ENCODE results near the gene TPD52L2.

The TPD52L2 gene

GRCh38 chr20:63822276-63822696, 42.8 kb upstream of the TPD52L2 start (continued):
- TF ChIP-seq, protein P1, sequence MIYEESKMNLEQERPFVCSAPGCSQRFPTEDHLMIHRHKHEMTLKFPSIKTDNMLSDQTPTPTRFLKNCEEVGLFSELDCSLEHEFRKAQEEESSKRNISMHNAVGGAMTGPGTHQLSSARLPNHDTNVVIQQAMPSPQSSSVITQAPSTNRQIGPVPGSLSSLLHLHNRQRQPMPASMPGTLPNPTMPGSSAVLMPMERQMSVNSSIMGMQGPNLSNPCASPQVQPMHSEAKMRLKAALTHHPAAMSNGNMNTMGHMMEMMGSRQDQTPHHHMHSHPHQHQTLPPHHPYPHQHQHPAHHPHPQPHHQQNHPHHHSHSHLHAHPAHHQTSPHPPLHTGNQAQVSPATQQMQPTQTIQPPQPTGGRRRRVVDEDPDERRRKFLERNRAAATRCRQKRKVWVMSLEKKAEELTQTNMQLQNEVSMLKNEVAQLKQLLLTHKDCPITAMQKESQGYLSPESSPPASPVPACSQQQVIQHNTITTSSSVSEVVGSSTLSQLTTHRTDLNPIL (CRISPR knock-in tag; IDR thresholded peaks at IDR 0.05; ENCODE audit: low read depth): no peak
- TF ChIP-seq SNAI2 (CRISPR knock-in tag; IDR thresholded peaks at IDR 0.05) (no peak), OSR1 (CRISPR knock-in tag; IDR thresholded peaks at IDR 0.05) (no peak), ZC3H10 (CRISPR knock-in tag; IDR thresholded peaks at IDR 0.05) (no peak)

- ATAC-seq: no peak
- TF ChIP-seq SNAI2 (CRISPR knock-in tag; IDR thresholded peaks at IDR 0.05) (no peak), OSR1 (CRISPR knock-in tag; IDR thresholded peaks at IDR 0.05) (no peak), POU6F1 (CRISPR knock-in tag; IDR thresholded peaks at IDR 0.05; ENCODE audit: borderline replicate concordance, low read depth) (no peak), ZFP30 (CRISPR knock-in tag; IDR thresholded peaks at IDR 0.05) (no peak), ZNF565 (CRISPR knock-in tag; conservative IDR thresholded peaks at IDR 0.05; ENCODE audit: low read depth) (no peak), ZFP3 (CRISPR knock-in tag; IDR thresholded peaks at IDR 0.05) (no peak), ZC3H10 (CRISPR knock-in tag; IDR thresholded peaks at IDR 0.05) (no peak), RARB (CRISPR knock-in tag; IDR thresholded peaks at IDR 0.05) (no peak), GLIS3 (CRISPR knock-in tag; IDR thresholded peaks at IDR 0.05) (no peak), TCF4 (CRISPR knock-in tag; IDR thresholded peaks at IDR 0.05; ENCODE audit: borderline replicate concordance) (no peak), ISL1 (CRISPR knock-in tag; IDR thresholded peaks at IDR 0.05) (no peak), ESRRG (CRISPR knock-in tag; IDR thresholded peaks at IDR 0.05) (no peak), ZNF70 (CRISPR knock-in tag; IDR thresholded peaks at IDR 0.05) (no peak), TOX (CRISPR knock-in tag; IDR thresholded peaks at IDR 0.05; ENCODE audit: borderline replicate concordance) (no peak), ZNF8 (CRISPR knock-in tag; IDR thresholded peaks at IDR 0.05) (no peak), CSRNP3 (CRISPR knock-in tag; IDR thresholded peaks at IDR 0.05) (no peak), CSDC2 (CRISPR knock-in tag; IDR thresholded peaks at IDR 0.05) (no peak)
- TF ChIP-seq, protein P1 (CRISPR knock-in tag; IDR thresholded peaks at IDR 0.05; ENCODE audit: low read depth): no peak
- TF ChIP-seq, protein P2, sequence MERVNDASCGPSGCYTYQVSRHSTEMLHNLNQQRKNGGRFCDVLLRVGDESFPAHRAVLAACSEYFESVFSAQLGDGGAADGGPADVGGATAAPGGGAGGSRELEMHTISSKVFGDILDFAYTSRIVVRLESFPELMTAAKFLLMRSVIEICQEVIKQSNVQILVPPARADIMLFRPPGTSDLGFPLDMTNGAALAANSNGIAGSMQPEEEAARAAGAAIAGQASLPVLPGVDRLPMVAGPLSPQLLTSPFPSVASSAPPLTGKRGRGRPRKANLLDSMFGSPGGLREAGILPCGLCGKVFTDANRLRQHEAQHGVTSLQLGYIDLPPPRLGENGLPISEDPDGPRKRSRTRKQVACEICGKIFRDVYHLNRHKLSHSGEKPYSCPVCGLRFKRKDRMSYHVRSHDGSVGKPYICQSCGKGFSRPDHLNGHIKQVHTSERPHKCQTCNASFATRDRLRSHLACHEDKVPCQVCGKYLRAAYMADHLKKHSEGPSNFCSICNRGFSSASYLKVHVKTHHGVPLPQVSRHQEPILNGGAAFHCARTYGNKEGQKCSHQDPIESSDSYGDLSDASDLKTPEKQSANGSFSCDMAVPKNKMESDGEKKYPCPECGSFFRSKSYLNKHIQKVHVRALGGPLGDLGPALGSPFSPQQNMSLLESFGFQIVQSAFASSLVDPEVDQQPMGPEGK (CRISPR knock-in tag; IDR thresholded peaks at IDR 0.05; ENCODE audit: borderline replicate concordance): no peak
- TF ChIP-seq, protein P3, sequence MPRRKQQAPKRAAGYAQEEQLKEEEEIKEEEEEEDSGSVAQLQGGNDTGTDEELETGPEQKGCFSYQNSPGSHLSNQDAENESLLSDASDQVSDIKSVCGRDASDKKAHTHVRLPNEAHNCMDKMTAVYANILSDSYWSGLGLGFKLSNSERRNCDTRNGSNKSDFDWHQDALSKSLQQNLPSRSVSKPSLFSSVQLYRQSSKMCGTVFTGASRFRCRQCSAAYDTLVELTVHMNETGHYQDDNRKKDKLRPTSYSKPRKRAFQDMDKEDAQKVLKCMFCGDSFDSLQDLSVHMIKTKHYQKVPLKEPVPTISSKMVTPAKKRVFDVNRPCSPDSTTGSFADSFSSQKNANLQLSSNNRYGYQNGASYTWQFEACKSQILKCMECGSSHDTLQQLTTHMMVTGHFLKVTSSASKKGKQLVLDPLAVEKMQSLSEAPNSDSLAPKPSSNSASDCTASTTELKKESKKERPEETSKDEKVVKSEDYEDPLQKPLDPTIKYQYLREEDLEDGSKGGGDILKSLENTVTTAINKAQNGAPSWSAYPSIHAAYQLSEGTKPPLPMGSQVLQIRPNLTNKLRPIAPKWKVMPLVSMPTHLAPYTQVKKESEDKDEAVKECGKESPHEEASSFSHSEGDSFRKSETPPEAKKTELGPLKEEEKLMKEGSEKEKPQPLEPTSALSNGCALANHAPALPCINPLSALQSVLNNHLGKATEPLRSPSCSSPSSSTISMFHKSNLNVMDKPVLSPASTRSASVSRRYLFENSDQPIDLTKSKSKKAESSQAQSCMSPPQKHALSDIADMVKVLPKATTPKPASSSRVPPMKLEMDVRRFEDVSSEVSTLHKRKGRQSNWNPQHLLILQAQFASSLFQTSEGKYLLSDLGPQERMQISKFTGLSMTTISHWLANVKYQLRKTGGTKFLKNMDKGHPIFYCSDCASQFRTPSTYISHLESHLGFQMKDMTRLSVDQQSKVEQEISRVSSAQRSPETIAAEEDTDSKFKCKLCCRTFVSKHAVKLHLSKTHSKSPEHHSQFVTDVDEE (CRISPR knock-in tag; IDR thresholded peaks at IDR 0.05): no peak
These were observed 41.3 kb upstream of the TPD52L2 start for GRCh38 chr20:63823691-63824311.

All from SK-N-SH treated with all-trans-retinoic acid at 6 μM for 48 hours (cell line).